Measurements from ENCODE around the gene MXD1. TPM values are rescaled to one million over a fixed set of nuclear protein-coding genes. Genes with fewer than 3 reads are reported as not detected.
A peak's percentile ranks its signal among the peaks of the same experiment; 100 is the strongest.
"Not testable (repeated sequence)": the region's sequence is repeated elsewhere in the genome, so short reads cannot be mapped to it uniquely, and the experiment has no call there.

MXD1 gene
- total RNA-seq, 1 donor from 2014 or later = 3.9 TPM

GRCh38 chr2:69890881-69891280 is 24.0 kb upstream of the MXD1 start:
- Histone ChIP-seq H3K4me3 (no peak overlapping the region), H3F3A (ENCODE audit: low read depth) (peaks cover 17% of the 10 kb centered on the region), H3K4me2 (no peak overlapping the region), H3K79me2 (ENCODE audit: low read depth) (peaks cover 21% of the 10 kb centered on the region), H2AFZ (replicated peaks) (no peak overlapping the region), H3K9me3 (ENCODE audit: low read depth) (no peaks in the 10 kb centered on the region), H3K36me3 (no peaks in the 10 kb centered on the region), H3K27ac (no peak overlapping the region), H3K9ac (no peak overlapping the region), H4K20me1 (ENCODE audit: low read depth) (no peaks in the 10 kb centered on the region), H3K4me1 (no peaks in the 10 kb centered on the region), H3K27me3 (no peaks in the 10 kb centered on the region)
- TF ChIP-seq EZH2 (IDR thresholded peaks at IDR 0.05) (no peak), EZH2phosphoT487 (IDR thresholded peaks at IDR 0.05) (no peak), CTCF (IDR thresholded peaks at IDR 0.05) (no peak)
- Mint-ChIP-seq H3K27me3 (ENCODE audit: insufficient read depth, low read depth) (peaks cover 3% of the 10 kb centered on the region), H3K4me3 (no peak overlapping the region), H3K36me3 (no peaks in the 10 kb centered on the region), H3K9me3 (no peaks in the 10 kb centered on the region), H3K4me1 (peaks cover 7% of the 10 kb centered on the region), H3K27ac (no peak overlapping the region)
- DNase-seq (ENCODE audit: low spot score) = no peak

- H3K4me3 Mint-ChIP-seq = peak overlapping the region; percentile 99
- peaks cover 11% of the 10 kb centered on the region for H3K36me3 Mint-ChIP-seq
- H3K4me2 ChIP-seq = peak overlapping the region; percentile 89
- H3K4me1 Mint-ChIP-seq; H4K20me1 ChIP-seq (ENCODE audit: low read depth); H3K27me3 ChIP-seq; H3K9me3 ChIP-seq (ENCODE audit: low read depth); H3K27me3 Mint-ChIP-seq (ENCODE audit: insufficient read depth, low read depth); H3K4me1 ChIP-seq; H3K9me3 Mint-ChIP-seq; DNase-seq (ENCODE audit: low spot score); H3K9ac ChIP-seq; H3K27ac ChIP-seq: not testable (repeated sequence)
- peaks cover 12% of the 10 kb centered on the region for H3K36me3 ChIP-seq
- peak overlapping the region; percentile 98 for H3K27ac Mint-ChIP-seq
- H3K79me2 ChIP-seq (ENCODE audit: low read depth) = peaks cover 22% of the 10 kb centered on the region
- H3K4me3 ChIP-seq = peak overlapping the region; percentile 84
- peaks cover 17% of the 10 kb centered on the region for H3F3A ChIP-seq (ENCODE audit: low read depth)
- H2AFZ ChIP-seq (replicated peaks) = peak overlapping the region; percentile 99
These were observed 22.0 kb upstream of the MXD1 start for GRCh38 chr2:69892838-69893424.

- peaks cover 17% of the 10 kb centered on the region for H3F3A ChIP-seq (ENCODE audit: low read depth)
- H3K79me2 ChIP-seq (ENCODE audit: low read depth) = peaks cover 28% of the 10 kb centered on the region
- no peaks in the 10 kb centered on the region for H4K20me1 ChIP-seq (ENCODE audit: low read depth)
- peaks cover 19% of the 10 kb centered on the region for H3K36me3 ChIP-seq
- H3K9me3 ChIP-seq (ENCODE audit: low read depth) = no peaks in the 10 kb centered on the region
- peaks cover 7% of the 10 kb centered on the region for H3K4me1 Mint-ChIP-seq
- H3K27me3 Mint-ChIP-seq (ENCODE audit: insufficient read depth, low read depth) = peaks cover 3% of the 10 kb centered on the region
- peaks cover 12% of the 10 kb centered on the region for H3K36me3 Mint-ChIP-seq
- H3K27me3 ChIP-seq = no peaks in the 10 kb centered on the region
- H3K9me3 Mint-ChIP-seq = no peaks in the 10 kb centered on the region
- peak within 1 kb of the TSS; percentile 89 for H3K9ac ChIP-seq
- DNase-seq (ENCODE audit: low spot score) = peak; percentile 88
- peak within 1 kb of the TSS; percentile 82 for H3K27ac ChIP-seq
- H3K4me3 ChIP-seq = peak within 1 kb of the TSS; percentile 84
- no peaks in the 10 kb centered on the region for H3K4me1 ChIP-seq
- TF ChIP-seq EZH2phosphoT487 (IDR thresholded peaks at IDR 0.05) (peak; percentile 40), CTCF (IDR thresholded peaks at IDR 0.05) (no peak)
- peak within 1 kb of the TSS; percentile 98 for H3K27ac Mint-ChIP-seq
- H3K4me3 Mint-ChIP-seq = peak within 1 kb of the TSS; percentile 99
- peak within 1 kb of the TSS; percentile 89 for H3K4me2 ChIP-seq
- peak within 1 kb of the TSS; percentile 99 for H2AFZ ChIP-seq (replicated peaks)
These were observed 21.0 kb upstream of the MXD1 start, which contains the start of gene SNRNP27 for GRCh38 chr2:69893684-69894551. SNRNP27 (plus strand) TSS chr2:69893956; CDS start chr2:69893985, 29 bp downstream.

GRCh38 chr2:69894737-69895136 is 20.2 kb upstream of the MXD1 start:
- H3K27ac ChIP-seq; H3K4me1 Mint-ChIP-seq; H3K27me3 Mint-ChIP-seq (ENCODE audit: insufficient read depth, low read depth); H3K9me3 ChIP-seq (ENCODE audit: low read depth); H3K4me1 ChIP-seq; H4K20me1 ChIP-seq (ENCODE audit: low read depth); H2AFZ ChIP-seq (replicated peaks); DNase-seq (ENCODE audit: low spot score); H3K27me3 ChIP-seq; H3K27ac Mint-ChIP-seq; H3K9me3 Mint-ChIP-seq: not testable (repeated sequence)
- H3K36me3 Mint-ChIP-seq = peaks cover 13% of the 10 kb centered on the region
- H3K36me3 ChIP-seq = peaks cover 20% of the 10 kb centered on the region
- H3K4me2 ChIP-seq = peak overlapping the region; percentile 89
- peak overlapping the region; percentile 89 for H3K9ac ChIP-seq
- H3K4me3 ChIP-seq = peak overlapping the region; percentile 84
- H3K79me2 ChIP-seq (ENCODE audit: low read depth) = peaks cover 30% of the 10 kb centered on the region
- H3F3A ChIP-seq (ENCODE audit: low read depth) = peaks cover 17% of the 10 kb centered on the region
- H3K4me3 Mint-ChIP-seq = peak overlapping the region; percentile 99

Measured in neural progenitor cell (in vitro differentiated cells).